PC-9 (cell line): ENCODE measurements around the gene SAG.

Experiments used
- CTCF ChIP-seq: fragments of 200-600 bp; sonication (generic); conservative IDR thresholded peaks from 2 replicates; pipeline ENCODE4 v1.6.1; 2017; ENCODE audit warnings: mixed run types, antibody characterized with exemption, mild to moderate bottlenecking, moderate library complexity
- EZH2 ChIP-seq: fragments of 200-600 bp; sonication (generic); IDR thresholded peaks from 2 replicates; pipeline ENCODE4 v1.8.0; 2017; ENCODE audit warnings: antibody characterized with exemption, low read depth

- TF ChIP-seq CTCF (no peak), EZH2 (no peak)
Observed at GRCh38 chr2:233323851-233324250, 16.2 kb downstream of the SAG start.
